ENCODE data around the gene GDNF. TPM values are rescaled to one million over a fixed set of nuclear protein-coding genes. Genes with fewer than 3 reads are reported as not detected.

Gene GDNF
- polyA plus RNA-seq, 3 donors, result not detected

- Histone ChIP-seq H2AFZ (ENCODE audit: insufficient read depth, low read depth, low read length, poor library complexity, severe bottlenecking) (no peak overlapping the region), H3K36me3 (replicated peaks in 1 of 2; ENCODE audit: control insufficient read depth in 1 of 2, insufficient read depth in 2 of 2, low read length in 2 of 2) (no peaks in the 10 kb centered on the region), H3K27ac (ENCODE audit: low read depth in 1 of 2, low read length in 2 of 2) (no peak overlapping the region), H3K4me1 (ENCODE audit: control insufficient read depth in 1 of 2, insufficient read depth in 2 of 2, low read length in 2 of 2) (no peaks in the 10 kb centered on the region), H3K79me2 (ENCODE audit: insufficient read depth, low read length) (no peaks in the 10 kb centered on the region), H3K4me2 (replicated peaks; ENCODE audit: extremely low read depth, low read length, poor library complexity, severe bottlenecking) (no peak overlapping the region), H3K9ac (ENCODE audit: insufficient read depth, low read length, poor library complexity, severe bottlenecking) (no peak overlapping the region), H3K27me3 (ENCODE audit: control insufficient read depth in 2 of 2, insufficient read depth in 2 of 2, low read length in 2 of 2) (no peaks in the 10 kb centered on the region), H4K20me1 (ENCODE audit: insufficient read depth, low read length) (no peaks in the 10 kb centered on the region), H3K4me3 (replicated peaks in 1 of 3; ENCODE audit: low read depth in 2 of 3, low read length in 3 of 3) (no peak overlapping the region), H3K9me3 (replicated peaks in 1 of 2; ENCODE audit: control insufficient read depth in 1 of 2, insufficient read depth in 1 of 2, low read length in 2 of 2) (no peaks in the 10 kb centered on the region)
- intact Hi-C loops (cut with micrococcal nuclease), result no loop called here
- H3K27me3 Mint-ChIP-seq (ENCODE audit: low read depth in 3 of 3), result peaks cover under 1 to 12% (median 3%) of the 10 kb centered on the region in 3 donors
- H3K4me1 Mint-ChIP-seq, result peaks cover 4% of the 10 kb centered on the region
- peaks cover 0 to 8% (median 0%) of the 10 kb centered on the region in 7 donors for H3K9me3 Mint-ChIP-seq
- no peak for DNase-seq
- H3K27ac Mint-ChIP-seq, result no peak overlapping the region
- H3K36me3 Mint-ChIP-seq, result no peaks in the 10 kb centered on the region
- TF ChIP-seq CTCF (IDR thresholded peaks at IDR 0.05), result no peak
- H3K4me3 Mint-ChIP-seq, result no peak overlapping the region
- WGBS (ENCODE audit: insufficient coverage), result 100% methylated on average over 2 of the region's 3 CpGs
These were observed 72.6 kb downstream of the GDNF start for GRCh38 chr5:37767251-37767650.
